DOHH2 (cell line): ENCODE measurements around the gene PARP8.
A peak's percentile ranks its signal among the peaks of the same experiment; 100 is the strongest.
"Not testable (repeated sequence)": the region's sequence is repeated elsewhere in the genome, so short reads cannot be mapped to it uniquely, and the experiment has no call there.

Source experiments
- H3F3A ChIP-seq: fragments of 200-600 bp; sonication (generic), shearing (Covaris generic); 2 replicates; pipeline ENCODE4 v1.6.0; 2016; ENCODE audit warnings: antibody characterized with exemption, mild to moderate bottlenecking; ENCODE audit not compliant: control insufficient read depth, insufficient read depth
- H3K27ac ChIP-seq: fragments of 200-600 bp; sonication (generic); 2 replicates; pipeline ENCODE4 v1.5.1; 2014; ENCODE audit warnings: low read depth, mild to moderate bottlenecking, low read length, moderate library complexity
- H3K27me3 ChIP-seq: fragments of 200-600 bp; sonication (generic); 2 replicates; pipeline ENCODE4 v1.6.1; 2014; ENCODE audit warnings: mild to moderate bottlenecking, low read length, mixed read lengths; ENCODE audit not compliant: control insufficient read depth
- H3K36me3 ChIP-seq: fragments of 200-600 bp; sonication (generic); 2 replicates; pipeline ENCODE4 v1.6.1; 2014; ENCODE audit warnings: mild to moderate bottlenecking, low read length, moderate library complexity, mixed read lengths; ENCODE audit not compliant: control insufficient read depth
- H3K4me1 ChIP-seq: fragments of 200-600 bp; sonication (generic); 2 replicates; pipeline ENCODE4 v1.6.1; 2014; ENCODE audit warnings: mild to moderate bottlenecking, low read length, mixed read lengths; ENCODE audit not compliant: control insufficient read depth
- H3K4me2 ChIP-seq: fragments of 200-600 bp; sonication (generic); 2 replicates; pipeline ENCODE4 v1.6.0; 2014; ENCODE audit warnings: mild to moderate bottlenecking, low read length, moderate library complexity
- H3K4me3 ChIP-seq: fragments of 200-600 bp; sonication (generic); 2 replicates; pipeline ENCODE4 v1.5.1; 2014; ENCODE audit warnings: mild to moderate bottlenecking, low read length, mixed read lengths
- H3K79me2 ChIP-seq: fragments of 200-600 bp; sonication (generic); 2 replicates; pipeline ENCODE4 v1.6.1; 2014; ENCODE audit warnings: mild to moderate bottlenecking, low read length, mixed read lengths; ENCODE audit not compliant: control insufficient read depth
- H3K9me2 ChIP-seq: fragments of 200-600 bp; sonication (generic); replicated peaks from 2 replicates; pipeline ENCODE4 v1.6.1; 2014; ENCODE audit warnings: mild to moderate bottlenecking, low read length, mixed read lengths; ENCODE audit not compliant: control insufficient read depth
- H3K9me3 ChIP-seq: fragments of 200-600 bp; sonication (generic); 2 replicates; pipeline ENCODE4 v1.6.1; 2014; ENCODE audit warnings: antibody characterized with exemption, low read length, mixed read lengths; ENCODE audit not compliant: control insufficient read depth, insufficient read depth
- H4K20me1 ChIP-seq: fragments of 200-600 bp; sonication (generic); 2 replicates; pipeline ENCODE4 v1.6.0; 2014; ENCODE audit warnings: low read depth, mild to moderate bottlenecking, antibody characterized with exemption, low read length, moderate library complexity; ENCODE audit not compliant: control insufficient read depth, insufficient read depth
- EZH2phosphoT487 ChIP-seq: fragments of 200-600 bp; sonication (generic); IDR thresholded peaks from 2 replicates; pipeline ENCODE4 v1.6.1; 2017; ENCODE audit warnings: borderline replicate concordance, mild to moderate bottlenecking, antibody characterized with exemption, low read length, moderate library complexity, mixed read lengths
- TF ChIP-seq, protein P1 (sequence below): fragments of 200-600 bp; sonication (generic); IDR thresholded peaks from one replicate; pipeline ENCODE4 v1.5.1; 2014; ENCODE audit warnings: antibody characterized with exemption, mild to moderate bottlenecking, low read depth, low read length; ENCODE audit not compliant: poor library complexity, severe bottlenecking

The PARP8 gene, protein sequence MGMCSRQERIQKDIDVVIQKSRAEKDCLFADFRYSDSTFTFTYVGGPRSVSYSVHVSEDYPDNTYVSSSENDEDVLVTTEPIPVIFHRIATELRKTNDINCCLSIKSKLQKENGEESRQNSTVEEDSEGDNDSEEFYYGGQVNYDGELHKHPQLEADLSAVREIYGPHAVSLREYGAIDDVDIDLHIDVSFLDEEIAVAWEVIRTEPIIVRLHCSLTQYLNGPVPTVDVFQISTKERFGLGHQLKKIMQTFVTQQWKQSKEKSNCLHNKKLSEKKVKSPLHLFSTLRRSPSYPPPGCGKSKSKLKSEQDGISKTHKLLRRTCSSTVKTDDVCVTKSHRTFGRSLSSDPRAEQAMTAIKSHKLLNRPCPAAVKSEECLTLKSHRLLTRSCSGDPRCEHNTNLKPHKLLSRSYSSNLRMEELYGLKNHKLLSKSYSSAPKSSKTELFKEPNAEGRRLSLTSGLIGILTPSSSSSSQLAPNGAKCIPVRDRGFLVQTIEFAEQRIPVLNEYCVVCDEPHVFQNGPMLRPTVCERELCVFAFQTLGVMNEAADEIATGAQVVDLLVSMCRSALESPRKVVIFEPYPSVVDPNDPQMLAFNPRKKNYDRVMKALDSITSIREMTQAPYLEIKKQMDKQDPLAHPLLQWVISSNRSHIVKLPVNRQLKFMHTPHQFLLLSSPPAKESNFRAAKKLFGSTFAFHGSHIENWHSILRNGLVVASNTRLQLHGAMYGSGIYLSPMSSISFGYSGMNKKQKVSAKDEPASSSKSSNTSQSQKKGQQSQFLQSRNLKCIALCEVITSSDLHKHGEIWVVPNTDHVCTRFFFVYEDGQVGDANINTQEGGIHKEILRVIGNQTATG

DNA sequence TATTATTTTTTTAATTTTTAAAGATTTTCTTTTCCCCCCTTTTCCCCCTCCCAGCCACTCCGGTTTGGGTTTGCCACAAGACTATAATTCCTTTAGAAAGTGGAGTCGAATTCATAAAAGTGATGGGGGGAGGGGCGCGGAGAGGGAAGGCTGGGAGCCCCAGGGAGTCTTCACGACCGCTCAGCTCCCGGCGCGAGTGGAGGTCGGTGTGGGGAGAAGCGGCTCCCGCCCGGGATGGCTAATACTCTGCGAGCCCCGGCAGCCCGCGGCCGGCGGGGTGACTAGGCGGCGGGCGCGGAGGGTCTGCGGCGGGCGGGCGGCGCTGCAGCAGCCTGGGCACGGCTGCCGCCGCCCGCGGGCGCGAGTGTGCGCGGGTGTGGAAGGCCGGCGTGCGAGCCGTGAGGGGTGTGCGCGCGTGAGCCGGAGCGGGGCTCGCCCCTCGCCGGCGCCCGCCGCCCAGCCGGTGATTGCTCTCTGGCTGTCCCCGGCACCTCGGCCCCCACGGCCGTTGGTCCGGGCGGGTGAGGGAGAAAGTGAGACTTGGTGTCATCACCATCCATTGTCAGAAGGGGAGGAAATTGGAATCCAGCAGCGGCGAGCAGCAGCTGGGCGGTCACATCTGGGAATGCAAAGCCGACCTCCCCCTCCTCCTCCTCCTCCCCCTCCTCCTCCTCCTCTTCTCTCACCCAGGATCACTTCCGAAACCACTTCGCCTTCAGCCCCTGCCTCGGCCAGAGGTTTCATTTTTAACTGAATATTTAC, at the start of gene PARP8:
PARP8 (plus strand) TSS at position 377 of the 762 bp plus-strand sequence. CDS start 459 bp downstream, outside the sequence.
- Histone ChIP-seq H3K4me3 (peak within 1 kb of the TSS; percentile 96), H3K9me2 (no peaks in the 10 kb centered on the region), H3K36me3 (peaks cover 27% of the 10 kb centered on the region), H3K4me1 (peaks cover 38% of the 10 kb centered on the region), H4K20me1 (no peaks in the 10 kb centered on the region), H3K27ac (peak within 1 kb of the TSS; percentile 89), H3K4me2 (peak within 1 kb of the TSS; percentile 83), H3K9me3 (no peaks in the 10 kb centered on the region), H3K27me3 (no peaks in the 10 kb centered on the region), H3F3A (peaks cover 13% of the 10 kb centered on the region), H3K79me2 (peaks cover 45% of the 10 kb centered on the region)
- TF ChIP-seq, protein P1, sequence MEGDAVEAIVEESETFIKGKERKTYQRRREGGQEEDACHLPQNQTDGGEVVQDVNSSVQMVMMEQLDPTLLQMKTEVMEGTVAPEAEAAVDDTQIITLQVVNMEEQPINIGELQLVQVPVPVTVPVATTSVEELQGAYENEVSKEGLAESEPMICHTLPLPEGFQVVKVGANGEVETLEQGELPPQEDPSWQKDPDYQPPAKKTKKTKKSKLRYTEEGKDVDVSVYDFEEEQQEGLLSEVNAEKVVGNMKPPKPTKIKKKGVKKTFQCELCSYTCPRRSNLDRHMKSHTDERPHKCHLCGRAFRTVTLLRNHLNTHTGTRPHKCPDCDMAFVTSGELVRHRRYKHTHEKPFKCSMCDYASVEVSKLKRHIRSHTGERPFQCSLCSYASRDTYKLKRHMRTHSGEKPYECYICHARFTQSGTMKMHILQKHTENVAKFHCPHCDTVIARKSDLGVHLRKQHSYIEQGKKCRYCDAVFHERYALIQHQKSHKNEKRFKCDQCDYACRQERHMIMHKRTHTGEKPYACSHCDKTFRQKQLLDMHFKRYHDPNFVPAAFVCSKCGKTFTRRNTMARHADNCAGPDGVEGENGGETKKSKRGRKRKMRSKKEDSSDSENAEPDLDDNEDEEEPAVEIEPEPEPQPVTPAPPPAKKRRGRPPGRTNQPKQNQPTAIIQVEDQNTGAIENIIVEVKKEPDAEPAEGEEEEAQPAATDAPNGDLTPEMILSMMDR = no peak
- no peak for TF ChIP-seq EZH2phosphoT487

DNA sequence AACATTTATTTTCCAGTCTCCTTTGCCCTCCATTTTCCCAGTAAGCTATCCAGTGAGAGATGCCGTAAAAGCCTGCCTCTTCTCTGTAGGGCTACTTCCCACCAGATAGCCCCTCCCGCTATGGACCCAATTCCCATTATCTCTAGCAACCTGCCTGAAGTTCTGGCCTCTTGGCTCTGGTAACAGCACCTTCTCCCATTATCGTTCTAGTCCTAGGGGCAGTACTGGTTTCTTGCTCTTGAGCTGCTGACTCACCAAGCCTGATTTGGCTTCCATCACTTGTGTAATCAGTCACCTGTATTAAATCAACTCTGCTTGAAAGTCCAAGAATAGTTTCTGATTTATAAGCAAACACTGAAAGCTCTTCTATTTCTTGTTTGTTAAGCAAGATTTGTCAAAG, 42.8 kb upstream of the PARP8 start:
- H3F3A ChIP-seq = no peaks in the 10 kb centered on the region

DNA sequence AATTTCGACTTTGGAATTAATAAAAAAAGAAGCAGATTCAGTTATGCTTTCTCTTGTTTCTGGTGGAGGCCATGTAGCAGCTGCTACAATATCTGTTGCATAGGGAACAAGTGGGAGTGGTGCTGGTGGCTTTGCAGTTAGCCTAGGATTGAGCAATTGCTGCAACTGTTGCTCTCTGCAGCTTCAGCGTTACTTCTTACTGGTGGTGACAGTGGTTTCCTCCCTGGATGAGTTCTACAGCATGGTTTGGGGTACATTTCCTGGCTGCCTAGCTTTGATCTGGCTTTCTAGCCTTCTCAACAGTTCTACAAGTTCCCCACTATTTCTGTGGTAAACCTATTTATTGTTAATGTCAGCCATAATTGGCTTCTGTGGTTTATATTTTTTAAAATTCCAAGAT, 31.6 kb upstream of the PARP8 start:
- H3K27ac ChIP-seq = not testable (repeated sequence)

More for the DNA sequence above, 42.8 kb upstream of the PARP8 start:
- Histone ChIP-seq H4K20me1 (no peaks in the 10 kb centered on the region), H3K9me3 (no peaks in the 10 kb centered on the region), H3K4me3 (no peak overlapping the region), H3K36me3 (no peaks in the 10 kb centered on the region), H3K4me1 (no peaks in the 10 kb centered on the region), H3K9me2 (no peaks in the 10 kb centered on the region), H3K79me2 (no peaks in the 10 kb centered on the region), H3K27me3 (no peaks in the 10 kb centered on the region), H3K4me2 (no peak overlapping the region), H3K27ac (no peak overlapping the region)
- no peak for TF ChIP-seq EZH2phosphoT487
- TF ChIP-seq, protein P1 = no peak

DNA sequence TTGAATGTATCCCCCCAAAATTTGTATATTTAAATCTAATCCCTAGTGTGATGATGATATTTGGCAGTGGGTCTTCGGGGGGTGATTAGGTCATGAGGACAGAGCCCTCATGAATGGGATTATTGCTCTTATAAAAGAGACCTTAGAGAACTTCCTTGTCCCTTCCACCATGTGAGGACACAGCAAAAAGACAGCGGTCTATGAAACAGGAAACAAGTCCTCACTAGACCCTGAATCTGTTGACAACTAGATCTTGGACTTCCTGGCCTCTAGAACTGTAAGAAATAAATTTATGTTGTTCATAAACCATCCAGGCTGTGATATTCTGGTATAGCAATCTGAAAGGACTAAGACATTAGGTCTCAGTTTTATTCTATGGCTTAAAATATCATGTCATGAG, 28.9 kb upstream of the PARP8 start:
- H3K4me1 ChIP-seq, H3K4me2 ChIP-seq, H3K79me2 ChIP-seq, H3K4me3 ChIP-seq, H3K36me3 ChIP-seq, H3K9me3 ChIP-seq, H4K20me1 ChIP-seq, H3K27me3 ChIP-seq, H3F3A ChIP-seq, H3K27ac ChIP-seq, H3K9me2 ChIP-seq: not testable (repeated sequence)

More for the DNA sequence above, 31.6 kb upstream of the PARP8 start:
- H3K4me1 ChIP-seq, H3K4me3 ChIP-seq, H3K79me2 ChIP-seq, H3F3A ChIP-seq, H3K27me3 ChIP-seq, H3K4me2 ChIP-seq, H3K36me3 ChIP-seq, H4K20me1 ChIP-seq, H3K9me2 ChIP-seq, H3K9me3 ChIP-seq: not testable (repeated sequence)
